HCT116 (cell line): ENCODE measurements around the gene NPR1.

Experiments used
- CEBPB ChIP-seq: IDR thresholded peaks from 2 replicates; pipeline ENCODE4 v1.6.1; 2012; ENCODE audit warnings: low read depth
- CTCF ChIP-seq, 3 experiments: fragments of 200-600 bp in 1 of 3; sonication (generic) in 1 of 3; IDR thresholded peaks in 2 of 3; conservative IDR thresholded peaks in 1 of 3; 2 replicates each; pipeline ENCODE4 v1.5.1; 2012 to 2017; ENCODE audit warnings: low read depth in 2 of 3, low read length in 2 of 3, antibody characterized with exemption in 1 of 3, borderline replicate concordance in 1 of 3, control low read depth in 1 of 3, mild to moderate bottlenecking in 1 of 3, mixed read lengths in 1 of 3, mixed run types in 1 of 3, moderate library complexity in 1 of 3; ENCODE audit not compliant: insufficient read depth in 1 of 3
- EZH2 ChIP-seq: fragments of 200-600 bp; sonication (generic); IDR thresholded peaks from 2 replicates; pipeline ENCODE4 v1.6.1; 2017; ENCODE audit warnings: antibody characterized with exemption, mixed run types
- EZH2phosphoT487 ChIP-seq: fragments of 200-600 bp; IDR thresholded peaks from 2 replicates; pipeline ENCODE4 v1.6.1; 2018; ENCODE audit warnings: antibody characterized with exemption, borderline replicate concordance
- JUND ChIP-seq: IDR thresholded peaks from 2 replicates; pipeline ENCODE4 v1.6.1; 2012
- MAX ChIP-seq: IDR thresholded peaks from 2 replicates; pipeline ENCODE4 v1.6.1; 2012
- POLR2A ChIP-seq: IDR thresholded peaks from 2 replicates; pipeline ENCODE4 v1.7.0; 2011; ENCODE audit warnings: borderline replicate concordance; ENCODE audit not compliant: insufficient read depth, insufficient read length; ENCODE audit errors: extremely low read depth
- POLR2AphosphoS5 ChIP-seq: IDR thresholded peaks from 2 replicates; pipeline ENCODE4 v1.6.1; 2011; ENCODE audit warnings: mild to moderate bottlenecking, low read depth, low read length, moderate library complexity
- RAD21 ChIP-seq: IDR thresholded peaks from 2 replicates; pipeline ENCODE4 v1.6.1; 2012; ENCODE audit warnings: low read depth, mild to moderate bottlenecking
- REST ChIP-seq: IDR thresholded peaks from 2 replicates; pipeline ENCODE4 v1.6.1; 2012; ENCODE audit warnings: low read depth
- SP1 ChIP-seq: IDR thresholded peaks from 2 replicates; pipeline ENCODE4 v1.6.1; 2012; ENCODE audit warnings: low read depth
- TCF7L2 ChIP-seq: IDR thresholded peaks from 2 replicates; pipeline ENCODE4 v1.7.0; 2011; ENCODE audit warnings: borderline replicate concordance, inconsistent platforms; ENCODE audit not compliant: insufficient read depth, insufficient read length; ENCODE audit errors: extremely low read depth
- YY1 ChIP-seq: IDR thresholded peaks from 2 replicates; pipeline ENCODE4 v1.6.1; 2011; ENCODE audit warnings: low read length, low read depth, moderate library complexity, mild to moderate bottlenecking; ENCODE audit not compliant: insufficient replicate concordance; ENCODE audit errors: extremely low read depth

GRCh38 chr1:153687346-153688125, 9.0 kb downstream of the NPR1 start:
- no peak for TF ChIP-seq CTCF (IDR thresholded peaks at IDR 0.05 in 2 of 3, conservative IDR thresholded peaks at IDR 0.05 in 1 of 3; ENCODE audit: borderline replicate concordance in 1 of 3, insufficient read depth in 1 of 3, low read depth in 2 of 3, low read length in 2 of 3)
- no peak for TF ChIP-seq POLR2A
- TF ChIP-seq YY1, result no peak
- no peak for TF ChIP-seq REST
- no peak for TF ChIP-seq EZH2
- TF ChIP-seq CEBPB, result no peak
- no peak for TF ChIP-seq TCF7L2
- no peak for TF ChIP-seq JUND
- TF ChIP-seq POLR2AphosphoS5, result no peak
- no peak for TF ChIP-seq EZH2phosphoT487
- TF ChIP-seq RAD21, result no peak
- no peak for TF ChIP-seq SP1
- TF ChIP-seq MAX, result no peak
